Vagina (tissue), 2 donors: ENCODE data around the gene BCAT1. TPM values are rescaled to one million over a fixed set of nuclear protein-coding genes. Genes with fewer than 3 reads are reported as not detected.
A peak's percentile ranks its signal among the peaks of the same experiment; 100 is the strongest.

Experiments
- DNase-seq, 2 donors: peaks; one replicate each; pipeline ENCODE4 v3.0.0-alpha.2; 2017; ENCODE audit errors: extremely low spot score in 2 of 2
- H3K27ac ChIP-seq: fragments of 200-600 bp; sonication (generic); one replicate; pipeline ENCODE4 v1.5.1; 2019
- H3K27me3 ChIP-seq: fragments of 200-600 bp; sonication (generic); one replicate; pipeline ENCODE4 v1.5.1; 2019
- H3K36me3 ChIP-seq, 2 donors: fragments of 200-600 bp; sonication (generic); one replicate each; pipeline ENCODE4 v1.5.1; 2017 to 2019
- H3K4me1 ChIP-seq: fragments of 200-600 bp; sonication (generic); one replicate; pipeline ENCODE4 v1.5.1; 2019
- H3K4me3 ChIP-seq, 2 donors: fragments of 200-600 bp; sonication (generic); 1 replicate in 1 of 2; 2 replicates in 1 of 2; pipeline ENCODE4 v1.5.1; 2016 to 2019
- H3K9me3 ChIP-seq: fragments of 200-600 bp; sonication (generic); one replicate; pipeline ENCODE4 v1.5.1; 2019
- CTCF ChIP-seq, 3 experiments: fragments of 450-650 bp in 2 of 3; fragments of 200-600 bp in 1 of 3; sonication (generic) in 1 of 3; IDR thresholded peaks; one replicate each; pipeline ENCODE4 v1.5.1; 2017 to 2019; ENCODE audit warnings: antibody characterized with exemption in 3 of 3, mild to moderate bottlenecking in 2 of 3, moderate library complexity in 2 of 3
- POLR2A ChIP-seq, 2 donors: fragments of 450-650 bp; IDR thresholded peaks; one replicate each; pipeline ENCODE4 v1.6.1; 2017; ENCODE audit warnings: antibody characterized with exemption in 2 of 2, mild to moderate bottlenecking in 2 of 2, moderate library complexity in 2 of 2
- POLR2AphosphoS5 ChIP-seq, 2 donors: sonication (generic); formaldehyde crosslinking; IDR thresholded peaks; one replicate each; pipeline ENCODE4 v1.9.0; 2017; ENCODE audit warnings: antibody characterized with exemption in 2 of 2, mild to moderate bottlenecking in 2 of 2, low read depth in 1 of 2; ENCODE audit not compliant: insufficient read depth in 1 of 2
- intact Hi-C: fragments of 100-400 bp; cut with DNase I; formaldehyde crosslinking; loops from one replicate; pipeline ENCODE4 v1.15.1; 2023
- total RNA-seq: library from RNA; depleted of rRNA; stranded (reverse); fragments of >200 nt; gene quantifications from one replicate; pipeline ENCODE4 v1.2.3, GENCODE V29; 2016

Gene BCAT1
- total RNA-seq, 1 donor from 2014 or later, result 20.6 TPM

- intact Hi-C loops, result no loop called here
- Histone ChIP-seq H3K4me3 (no peak overlapping the region), H3K9me3 (no peaks in the 10 kb centered on the region), H3K27ac (no peak overlapping the region), H3K27me3 (no peaks in the 10 kb centered on the region), H3K4me1 (no peaks in the 10 kb centered on the region), H3K36me3 (no peaks in the 10 kb centered on the region)
- TF ChIP-seq POLR2A (IDR thresholded peaks at IDR 0.05) (no peak), POLR2AphosphoS5 (IDR thresholded peaks at IDR 0.05; ENCODE audit: insufficient read depth in 1 of 2, low read depth in 1 of 2) (no peak), CTCF (IDR thresholded peaks at IDR 0.05) (no peak)
- no peak for DNase-seq
These were observed 145.3 kb downstream of the BCAT1 start for GRCh38 chr12:24803430-24804245.

GRCh38 chr12:24798335-24798734 is 150.6 kb downstream of the BCAT1 start:
- Histone ChIP-seq H3K36me3 (no peaks in the 10 kb centered on the region), H3K4me3 (no peak overlapping the region), H3K27ac (no peak overlapping the region), H3K4me1 (no peaks in the 10 kb centered on the region), H3K9me3 (no peaks in the 10 kb centered on the region), H3K27me3 (no peaks in the 10 kb centered on the region)
- intact Hi-C loops, result no loop called here
- DNase-seq, result no peak
- no peak for TF ChIP-seq POLR2AphosphoS5 (IDR thresholded peaks at IDR 0.05; ENCODE audit: insufficient read depth in 1 of 2, low read depth in 1 of 2)
- no peak for TF ChIP-seq POLR2A (IDR thresholded peaks at IDR 0.05)
- no peak for TF ChIP-seq CTCF (IDR thresholded peaks at IDR 0.05)

- Histone ChIP-seq H3K9me3 (no peaks in the 10 kb centered on the region), H3K4me1 (no peaks in the 10 kb centered on the region), H3K4me3 (no peak overlapping the region), H3K27ac (no peak overlapping the region), H3K36me3 (no peaks in the 10 kb centered on the region), H3K27me3 (no peaks in the 10 kb centered on the region)
- intact Hi-C loops, result no loop called here
- no peak for TF ChIP-seq POLR2AphosphoS5 (IDR thresholded peaks at IDR 0.05; ENCODE audit: insufficient read depth in 1 of 2, low read depth in 1 of 2)
- no peak for TF ChIP-seq CTCF (IDR thresholded peaks at IDR 0.05)
- TF ChIP-seq POLR2A (IDR thresholded peaks at IDR 0.05), result no peak
- DNase-seq, result no peak
These were observed 151.0 kb downstream of the BCAT1 start for GRCh38 chr12:24797901-24798300.

- Histone ChIP-seq H3K4me1 (no peaks in the 10 kb centered on the region), H3K9me3 (no peaks in the 10 kb centered on the region), H3K27ac (no peak overlapping the region), H3K27me3 (no peaks in the 10 kb centered on the region), H3K36me3 (no peaks in the 10 kb centered on the region), H3K4me3 (no peak overlapping the region)
- intact Hi-C loops, result no loop called here
- DNase-seq, result no peak
- no peak for TF ChIP-seq POLR2AphosphoS5 (IDR thresholded peaks at IDR 0.05; ENCODE audit: insufficient read depth in 1 of 2, low read depth in 1 of 2)
- TF ChIP-seq CTCF (IDR thresholded peaks at IDR 0.05), result no peak
- TF ChIP-seq POLR2A (IDR thresholded peaks at IDR 0.05), result no peak
These were observed 152.0 kb downstream of the BCAT1 start for GRCh38 chr12:24796876-24797275.

- Histone ChIP-seq H3K27ac (no peak overlapping the region), H3K4me1 (no peaks in the 10 kb centered on the region), H3K9me3 (no peaks in the 10 kb centered on the region), H3K27me3 (no peaks in the 10 kb centered on the region), H3K4me3 (peak overlapping the region in 1 of 2 donors; percentile 19), H3K36me3 (no peaks in the 10 kb centered on the region)
- no peak for DNase-seq
- intact Hi-C loops, result no loop called here
- TF ChIP-seq POLR2AphosphoS5 (IDR thresholded peaks at IDR 0.05; ENCODE audit: insufficient read depth in 1 of 2, low read depth in 1 of 2), result no peak
- no peak for TF ChIP-seq POLR2A (IDR thresholded peaks at IDR 0.05)
- TF ChIP-seq CTCF (IDR thresholded peaks at IDR 0.05), result no peak
These were observed 153.1 kb downstream of the BCAT1 start for GRCh38 chr12:24795699-24796347.
